Skeletal muscle satellite cell (primary cell): ENCODE results near the gene MTOR.

ENCODE experiments used
- H3K27me3 ChIP-seq: 2 replicates; pipeline ENCODE4 v1.7.0; 2013; ENCODE audit warnings: low read length; ENCODE audit not compliant: control insufficient read depth, insufficient read depth
- H3K36me3 ChIP-seq: 2 replicates; pipeline ENCODE4 v1.7.0; 2013; ENCODE audit warnings: mild to moderate bottlenecking, control low read depth, low read length; ENCODE audit not compliant: insufficient read depth
- H3K4me1 ChIP-seq: 2 replicates; pipeline ENCODE4 v1.7.0; 2013; ENCODE audit warnings: low read length; ENCODE audit not compliant: control insufficient read depth, insufficient read depth
- H3K4me2 ChIP-seq: 2 replicates; pipeline ENCODE4 v1.7.0; 2013; ENCODE audit warnings: mild to moderate bottlenecking, low read length
- H3K4me3 ChIP-seq: 2 replicates; pipeline ENCODE4 v1.7.0; 2013; ENCODE audit warnings: low read length
- H3K9ac ChIP-seq: 2 replicates; pipeline ENCODE4 v1.7.0; 2013; ENCODE audit warnings: mild to moderate bottlenecking, low read depth, low read length, moderate library complexity
- H3K9me3 ChIP-seq: replicated peaks from 2 replicates; pipeline ENCODE4 v1.7.0; 2013; ENCODE audit warnings: mild to moderate bottlenecking, control low read depth, low read length

Gene MTOR

DNA sequence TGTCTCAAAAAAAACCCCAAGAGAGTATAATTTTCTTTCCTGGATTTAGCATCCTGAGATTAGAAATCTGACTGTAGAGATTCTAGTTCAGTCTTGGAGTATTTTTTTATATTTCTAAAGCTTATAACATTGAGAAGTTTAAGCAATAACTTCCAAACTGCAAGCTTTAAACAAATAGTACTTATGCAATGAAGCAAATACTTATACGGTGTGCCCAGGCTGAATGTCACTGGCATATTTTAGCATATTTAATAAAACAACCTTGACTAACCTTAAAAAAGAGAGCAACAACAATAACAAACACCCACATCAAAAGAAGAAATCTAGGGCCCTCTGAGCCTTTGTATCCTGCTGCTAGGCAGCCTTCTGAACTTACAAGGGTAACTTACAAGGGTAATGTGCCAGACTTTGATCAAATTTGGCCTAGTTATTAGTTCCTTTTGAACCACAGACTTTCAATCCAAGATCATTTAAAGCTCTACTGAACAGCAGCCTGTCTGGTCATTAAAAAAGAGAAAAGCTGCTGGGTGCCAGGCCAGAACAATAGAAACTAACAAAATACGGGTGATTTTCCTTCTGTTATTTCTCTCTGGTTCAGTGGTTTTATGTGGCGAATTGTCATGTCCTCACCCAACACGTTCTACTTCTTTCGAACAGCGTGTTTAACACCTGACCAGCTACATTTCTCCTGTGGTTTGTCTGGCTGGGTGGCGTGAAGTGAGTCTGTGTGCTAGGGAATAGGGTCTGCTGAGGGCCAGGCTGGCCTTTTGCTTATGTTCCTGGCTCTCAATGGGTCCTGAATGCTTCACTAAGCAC is 16.2 kb downstream of the MTOR start:
- Histone ChIP-seq H3K36me3 (peaks cover 54% of the 10 kb centered on the region), H3K4me1 (no peaks in the 10 kb centered on the region), H3K4me2 (no peak overlapping the region), H3K9me3 (no peaks in the 10 kb centered on the region), H3K9ac (no peak overlapping the region), H3K4me3 (no peak overlapping the region), H3K27me3 (no peaks in the 10 kb centered on the region)

DNA sequence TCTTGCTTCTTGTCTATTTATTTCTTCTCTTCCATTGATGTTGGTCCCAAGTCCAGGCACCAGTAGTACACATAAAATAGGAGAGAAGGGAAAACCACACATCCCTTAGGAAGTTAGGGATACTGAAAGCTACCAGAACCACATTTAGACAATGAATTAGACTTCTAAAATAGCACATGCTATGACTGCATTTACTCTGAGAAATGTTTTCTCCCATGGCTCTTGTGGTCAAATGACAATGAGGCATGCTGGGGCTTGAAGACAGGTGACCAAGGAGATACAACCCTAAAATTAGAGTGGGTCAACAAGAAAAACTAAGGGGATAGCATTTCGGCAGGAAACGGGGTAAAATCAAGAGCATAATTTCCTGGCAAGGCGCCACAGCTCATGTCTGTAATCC is 17.1 kb downstream of the MTOR start:
- Histone ChIP-seq H3K9me3 (no peaks in the 10 kb centered on the region), H3K36me3 (peaks cover 55% of the 10 kb centered on the region), H3K4me3 (no peak overlapping the region), H3K4me1 (no peaks in the 10 kb centered on the region), H3K4me2 (no peak overlapping the region), H3K9ac (no peak overlapping the region), H3K27me3 (no peaks in the 10 kb centered on the region)

DNA sequence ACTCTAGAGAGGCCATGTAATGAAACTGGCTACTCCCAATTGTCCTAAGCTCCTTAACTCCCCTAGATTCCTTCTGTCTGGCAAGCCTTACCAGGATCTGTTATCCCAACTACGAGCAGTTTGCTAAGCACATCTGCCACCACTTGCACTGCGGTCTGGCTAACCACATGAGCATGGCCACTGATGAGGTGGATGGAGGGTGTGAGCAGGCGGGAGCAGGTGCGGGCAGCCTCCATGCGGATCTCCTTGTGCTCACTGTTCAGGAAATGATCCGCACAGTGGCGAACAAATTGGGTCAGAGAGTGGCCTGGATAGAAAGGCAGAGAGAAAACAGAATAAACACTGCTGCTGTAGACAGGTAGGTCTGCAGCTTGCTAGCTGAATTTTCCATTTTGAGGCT is 24.0 kb downstream of the MTOR start:
- H3K36me3 ChIP-seq = peaks cover 74% of the 10 kb centered on the region
- peaks cover 8% of the 10 kb centered on the region for H3K4me1 ChIP-seq
- H3K4me3 ChIP-seq = no peak overlapping the region
- H3K9me3 ChIP-seq = no peaks in the 10 kb centered on the region
- no peak overlapping the region for H3K4me2 ChIP-seq
- no peak overlapping the region for H3K9ac ChIP-seq
- H3K27me3 ChIP-seq = no peaks in the 10 kb centered on the region

DNA sequence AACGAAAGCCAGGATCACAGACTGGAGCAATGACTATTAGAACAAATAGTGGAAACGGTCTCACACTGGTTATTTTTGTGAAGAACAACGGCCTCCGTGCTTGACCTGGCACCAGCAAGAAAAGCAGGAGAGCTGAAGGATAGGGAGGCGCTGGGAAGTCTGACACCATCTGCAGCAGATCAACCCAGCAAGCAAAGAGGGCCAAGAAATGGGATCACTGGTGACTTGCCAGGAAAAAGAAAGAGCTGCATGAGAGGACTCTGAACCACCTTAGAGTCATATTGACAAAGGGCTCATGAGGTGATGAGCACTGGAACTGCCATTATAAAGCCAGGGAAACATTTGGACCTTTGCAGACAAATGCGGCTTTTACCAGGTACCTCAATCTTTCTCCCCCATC is 25.0 kb downstream of the MTOR start:
- Histone ChIP-seq H3K9ac (no peak overlapping the region), H3K9me3 (no peaks in the 10 kb centered on the region), H3K4me2 (no peak overlapping the region), H3K36me3 (peaks cover 71% of the 10 kb centered on the region), H3K4me1 (peaks cover 8% of the 10 kb centered on the region), H3K27me3 (no peaks in the 10 kb centered on the region), H3K4me3 (no peak overlapping the region)

DNA sequence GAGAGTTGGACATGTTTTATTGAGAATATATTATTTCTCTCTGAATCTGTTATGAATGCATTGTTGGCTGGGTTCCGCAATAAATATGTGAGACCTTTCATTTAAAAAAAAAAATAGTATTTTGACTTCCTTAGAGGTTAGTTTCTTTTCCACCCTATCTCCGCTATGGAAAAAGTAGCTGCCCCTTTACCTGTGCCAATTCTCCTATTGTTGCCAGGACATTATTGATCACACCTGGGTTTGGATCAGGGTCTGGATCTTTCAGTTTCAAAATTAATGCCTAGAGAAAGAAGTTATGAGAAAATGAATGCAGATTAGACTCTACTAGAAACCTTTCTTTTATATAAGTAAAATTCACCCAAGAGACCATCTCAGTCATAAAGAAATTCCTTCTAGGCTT is 29.1 kb downstream of the MTOR start:
- H3K9me3 ChIP-seq = no peaks in the 10 kb centered on the region
- H3K27me3 ChIP-seq = no peaks in the 10 kb centered on the region
- H3K36me3 ChIP-seq = peaks cover 85% of the 10 kb centered on the region
- H3K9ac ChIP-seq = no peak overlapping the region
- no peak overlapping the region for H3K4me3 ChIP-seq
- peaks cover 8% of the 10 kb centered on the region for H3K4me1 ChIP-seq
- no peak overlapping the region for H3K4me2 ChIP-seq

DNA sequence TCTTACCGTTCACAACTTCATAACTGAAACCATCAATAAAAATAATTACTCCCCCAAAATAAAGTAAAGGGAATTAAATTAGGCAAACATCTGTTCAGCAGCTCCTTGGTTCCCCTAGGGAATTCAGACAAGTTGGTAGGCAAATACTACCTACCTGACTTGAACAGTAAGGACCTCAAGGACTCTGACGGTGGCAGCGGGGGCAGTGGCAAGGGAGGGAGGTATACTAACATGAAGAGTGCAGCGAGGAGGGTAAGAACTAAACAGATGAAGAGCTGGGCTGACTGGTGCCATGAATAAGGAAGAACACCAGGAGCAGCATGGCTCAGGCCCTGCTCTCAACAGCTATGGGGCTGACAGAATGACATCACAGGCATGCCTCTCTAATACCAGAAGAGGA is 33.1 kb downstream of the MTOR start:
- Histone ChIP-seq H3K27me3 (no peaks in the 10 kb centered on the region), H3K9ac (no peak overlapping the region), H3K9me3 (no peaks in the 10 kb centered on the region), H3K36me3 (peaks cover 72% of the 10 kb centered on the region), H3K4me3 (no peak overlapping the region), H3K4me2 (no peak overlapping the region), H3K4me1 (no peaks in the 10 kb centered on the region)

DNA sequence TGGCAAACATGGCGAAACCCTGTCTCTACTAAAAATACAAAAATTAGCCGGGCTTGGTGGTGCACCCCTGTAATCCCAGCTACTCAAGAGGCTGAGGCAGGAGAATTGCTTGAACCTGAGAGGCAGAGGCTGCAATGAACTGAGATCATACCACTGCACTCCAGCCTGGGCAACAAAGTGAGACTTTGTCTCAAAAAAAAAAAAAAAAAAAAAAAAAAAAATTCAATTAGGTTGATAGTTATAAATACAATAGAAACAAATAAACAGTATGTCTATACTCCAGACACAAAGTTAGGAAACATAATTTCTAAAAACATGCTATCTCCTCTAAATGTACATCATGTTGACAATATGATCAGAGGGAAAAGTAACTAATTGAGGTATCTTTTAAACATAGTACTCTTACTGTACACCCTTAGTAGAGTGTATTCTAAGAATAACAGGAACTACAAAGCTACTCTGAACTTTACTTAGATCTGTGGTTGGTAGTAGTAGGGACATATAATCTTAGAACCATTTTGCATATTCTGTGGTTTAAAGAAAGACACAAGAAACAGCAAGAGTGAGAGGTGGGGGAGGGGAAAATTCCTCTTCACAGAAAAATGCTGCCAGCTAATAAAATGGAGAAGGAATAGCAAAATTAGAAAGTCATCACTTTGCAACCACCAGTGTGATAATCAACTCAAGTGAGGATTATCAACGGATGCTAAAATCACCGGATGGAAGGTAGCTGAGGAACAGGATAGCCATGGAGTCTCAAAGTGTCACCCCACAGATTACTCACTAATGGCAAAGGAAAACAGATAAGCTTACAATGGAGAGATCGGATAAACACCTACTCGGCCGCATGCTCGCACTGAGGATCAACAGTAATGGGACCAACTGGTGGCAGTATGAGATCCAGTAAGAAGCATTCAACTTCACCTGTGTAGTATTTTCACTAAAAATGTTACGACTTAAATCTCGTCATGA is 35.0 kb downstream of the MTOR start:
- H3K4me1 ChIP-seq = no peaks in the 10 kb centered on the region
- H3K36me3 ChIP-seq = peaks cover 62% of the 10 kb centered on the region
- no peaks in the 10 kb centered on the region for H3K27me3 ChIP-seq
- no peaks in the 10 kb centered on the region for H3K9me3 ChIP-seq
- H3K4me2 ChIP-seq = no peak overlapping the region
- no peak overlapping the region for H3K4me3 ChIP-seq
- H3K9ac ChIP-seq = no peak overlapping the region

DNA sequence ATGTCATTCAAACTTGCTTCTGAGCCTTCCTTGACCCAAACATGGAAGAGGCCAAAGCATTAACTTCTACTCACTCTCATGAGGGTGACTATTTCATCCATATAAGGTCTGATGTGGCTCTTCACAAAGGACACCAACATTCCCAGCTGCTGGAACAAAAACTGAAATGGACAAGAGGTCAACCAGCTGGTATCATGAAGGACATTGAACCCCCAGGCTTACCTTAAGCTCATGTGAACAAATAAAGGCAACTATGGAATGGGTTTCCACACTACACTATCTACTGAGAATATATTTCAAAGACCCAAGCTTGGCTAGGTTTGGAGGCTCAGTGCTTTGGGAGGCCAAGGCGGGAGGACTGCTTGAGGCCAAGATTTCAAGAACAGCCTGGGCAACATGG is 46.3 kb downstream of the MTOR start:
- Histone ChIP-seq H3K27me3 (no peaks in the 10 kb centered on the region), H3K4me3 (no peak overlapping the region), H3K36me3 (peaks cover 60% of the 10 kb centered on the region), H3K9me3 (no peaks in the 10 kb centered on the region), H3K9ac (no peak overlapping the region), H3K4me1 (no peaks in the 10 kb centered on the region), H3K4me2 (no peak overlapping the region)

DNA sequence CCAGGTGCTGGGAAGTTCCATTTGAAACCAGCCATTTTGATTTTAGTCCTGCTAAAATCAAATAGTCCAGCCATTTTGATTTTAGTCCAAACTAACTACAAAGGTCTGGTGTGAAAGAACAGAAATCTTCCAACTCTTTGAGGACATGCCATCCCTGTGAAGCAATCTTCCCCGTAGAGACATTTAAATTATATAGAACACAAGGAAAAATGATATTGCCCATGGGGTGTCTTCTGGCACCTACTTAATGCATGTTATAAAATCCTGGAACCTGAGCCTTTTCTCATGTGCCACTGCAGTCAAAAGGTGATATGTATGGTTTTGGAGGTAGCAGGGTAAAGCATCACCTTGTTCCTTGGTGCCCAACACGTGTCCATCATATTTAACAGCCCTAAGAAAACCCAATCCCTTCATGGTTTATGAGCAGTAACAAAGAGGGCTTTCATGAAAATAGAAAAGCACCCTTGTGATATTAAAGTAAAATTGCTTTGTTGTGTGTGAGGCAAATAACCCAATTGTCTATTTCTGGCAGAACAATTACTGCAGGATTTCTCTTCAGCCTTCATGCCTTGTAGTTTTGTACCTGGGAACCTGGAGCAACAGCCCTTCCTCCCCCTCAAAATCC is 46.9 kb downstream of the MTOR start:
- H3K27me3 ChIP-seq = no peaks in the 10 kb centered on the region
- H3K4me2 ChIP-seq = no peak overlapping the region
- no peak overlapping the region for H3K9ac ChIP-seq
- H3K4me1 ChIP-seq = no peaks in the 10 kb centered on the region
- H3K4me3 ChIP-seq = no peak overlapping the region
- peaks cover 63% of the 10 kb centered on the region for H3K36me3 ChIP-seq
- no peaks in the 10 kb centered on the region for H3K9me3 ChIP-seq

DNA sequence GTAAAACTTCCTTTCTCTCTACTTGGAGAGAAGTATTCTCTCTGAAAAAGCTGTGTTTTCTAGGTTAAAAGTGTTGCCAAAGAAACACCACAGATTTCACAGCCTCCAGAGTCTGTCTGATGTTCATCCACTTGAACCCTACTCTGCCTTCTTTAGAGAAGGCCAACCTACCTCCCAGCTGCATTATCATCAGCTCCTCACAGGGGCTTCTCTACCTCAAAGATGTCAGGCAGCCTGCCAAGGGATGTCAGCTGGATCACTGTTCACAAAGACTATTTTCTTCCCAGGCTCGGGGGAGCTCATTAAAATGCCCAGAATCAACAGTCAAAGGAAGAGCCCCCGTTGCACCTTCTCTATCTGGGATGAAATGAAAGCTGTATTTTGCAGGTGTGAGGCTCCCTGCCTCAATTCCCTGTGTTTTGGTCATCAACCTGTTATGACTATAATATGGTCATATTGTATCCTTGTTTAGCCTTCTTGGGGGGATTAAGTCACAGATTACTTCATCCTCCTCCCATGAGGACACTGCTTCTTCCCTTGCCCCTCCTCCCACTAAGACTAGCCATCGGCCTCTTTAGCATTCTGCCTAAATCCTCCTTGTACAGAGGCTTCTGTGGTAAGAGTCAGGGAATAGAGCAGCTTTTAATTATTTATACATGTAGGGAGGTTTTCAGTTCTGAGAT is 47.5 kb downstream of the MTOR start:
- Histone ChIP-seq H3K36me3 (peaks cover 63% of the 10 kb centered on the region), H3K9ac (no peak overlapping the region), H3K9me3 (no peaks in the 10 kb centered on the region), H3K27me3 (no peaks in the 10 kb centered on the region), H3K4me1 (no peaks in the 10 kb centered on the region), H3K4me3 (no peak overlapping the region), H3K4me2 (no peak overlapping the region)
